Upper lobe of left lung (tissue), 4 donors: ENCODE data around the gene CCER1.

Experiments
- EP300 ChIP-seq, 4 donors: sonication (generic); formaldehyde crosslinking; IDR thresholded peaks; one replicate each; pipeline ENCODE4 v1.5.1; 2017; ENCODE audit warnings: antibody characterized with exemption in 4 of 4, control low read depth in 2 of 4
- POLR2A ChIP-seq, 4 donors: fragments of 450-650 bp; IDR thresholded peaks; one replicate each; pipeline ENCODE4 v1.5.1; 2016 to 2017; ENCODE audit warnings: antibody characterized with exemption in 4 of 4, mild to moderate bottlenecking in 2 of 4
- POLR2AphosphoS5 ChIP-seq, 2 donors: sonication (generic); formaldehyde crosslinking; IDR thresholded peaks; one replicate each; pipeline ENCODE4 v1.5.1; 2017; ENCODE audit warnings: antibody characterized with exemption in 2 of 2
- TF ChIP-seq, protein P1 (sequence below), 6 experiments: fragments of 450-650 bp in 4 of 6; fragments of 200-600 bp in 2 of 6; sonication (generic) in 2 of 6; IDR thresholded peaks; one replicate each; pipeline ENCODE4 v1.5.1; 2016 to 2019; ENCODE audit warnings: antibody characterized with exemption in 6 of 6

DNA sequence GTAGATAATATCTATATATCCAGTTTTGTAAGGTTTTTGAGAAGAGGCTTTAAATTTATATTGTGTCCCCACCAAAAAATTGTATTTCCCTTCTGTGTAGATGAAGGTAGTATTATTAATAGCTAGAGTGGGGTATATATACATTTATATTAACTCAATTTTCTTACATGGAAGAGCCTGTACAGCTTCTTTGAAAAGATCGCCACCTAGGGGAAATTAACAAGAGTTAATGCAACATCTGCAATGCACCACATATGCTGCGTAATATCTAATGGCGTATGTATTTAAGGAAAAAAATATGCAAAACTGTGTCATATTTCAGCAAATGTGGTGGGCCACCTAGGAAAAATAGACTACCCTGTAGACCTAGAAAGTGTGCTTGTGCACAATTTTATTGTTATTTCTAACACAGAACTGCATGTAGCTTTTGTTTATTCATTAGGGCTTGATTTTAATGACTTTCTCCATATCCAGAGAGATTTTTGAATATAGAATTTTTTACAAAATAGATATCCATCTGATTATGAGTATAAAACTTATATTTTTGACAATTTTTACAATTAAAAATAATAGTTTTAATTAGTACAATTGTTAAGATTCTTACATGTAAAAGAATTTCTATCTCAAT is 14.0 kb downstream of the CCER1 start:
- no peak for TF ChIP-seq EP300 (IDR thresholded peaks at IDR 0.05)
- TF ChIP-seq, protein P1, sequence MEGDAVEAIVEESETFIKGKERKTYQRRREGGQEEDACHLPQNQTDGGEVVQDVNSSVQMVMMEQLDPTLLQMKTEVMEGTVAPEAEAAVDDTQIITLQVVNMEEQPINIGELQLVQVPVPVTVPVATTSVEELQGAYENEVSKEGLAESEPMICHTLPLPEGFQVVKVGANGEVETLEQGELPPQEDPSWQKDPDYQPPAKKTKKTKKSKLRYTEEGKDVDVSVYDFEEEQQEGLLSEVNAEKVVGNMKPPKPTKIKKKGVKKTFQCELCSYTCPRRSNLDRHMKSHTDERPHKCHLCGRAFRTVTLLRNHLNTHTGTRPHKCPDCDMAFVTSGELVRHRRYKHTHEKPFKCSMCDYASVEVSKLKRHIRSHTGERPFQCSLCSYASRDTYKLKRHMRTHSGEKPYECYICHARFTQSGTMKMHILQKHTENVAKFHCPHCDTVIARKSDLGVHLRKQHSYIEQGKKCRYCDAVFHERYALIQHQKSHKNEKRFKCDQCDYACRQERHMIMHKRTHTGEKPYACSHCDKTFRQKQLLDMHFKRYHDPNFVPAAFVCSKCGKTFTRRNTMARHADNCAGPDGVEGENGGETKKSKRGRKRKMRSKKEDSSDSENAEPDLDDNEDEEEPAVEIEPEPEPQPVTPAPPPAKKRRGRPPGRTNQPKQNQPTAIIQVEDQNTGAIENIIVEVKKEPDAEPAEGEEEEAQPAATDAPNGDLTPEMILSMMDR (IDR thresholded peaks at IDR 0.05) = peak in 4 of 6 experiments; percentile 24 to 35 (median 28)
- TF ChIP-seq POLR2A (IDR thresholded peaks at IDR 0.05) = no peak
- no peak for TF ChIP-seq POLR2AphosphoS5 (IDR thresholded peaks at IDR 0.05)
